ENCODE results near the gene RGS16.
A peak's percentile ranks its signal among the peaks of the same experiment; 100 is the strongest.
"Not testable (repeated sequence)": the region's sequence is repeated elsewhere in the genome, so short reads cannot be mapped to it uniquely, and the experiment has no call there.

RGS16 gene, protein sequence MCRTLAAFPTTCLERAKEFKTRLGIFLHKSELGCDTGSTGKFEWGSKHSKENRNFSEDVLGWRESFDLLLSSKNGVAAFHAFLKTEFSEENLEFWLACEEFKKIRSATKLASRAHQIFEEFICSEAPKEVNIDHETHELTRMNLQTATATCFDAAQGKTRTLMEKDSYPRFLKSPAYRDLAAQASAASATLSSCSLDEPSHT

DNA sequence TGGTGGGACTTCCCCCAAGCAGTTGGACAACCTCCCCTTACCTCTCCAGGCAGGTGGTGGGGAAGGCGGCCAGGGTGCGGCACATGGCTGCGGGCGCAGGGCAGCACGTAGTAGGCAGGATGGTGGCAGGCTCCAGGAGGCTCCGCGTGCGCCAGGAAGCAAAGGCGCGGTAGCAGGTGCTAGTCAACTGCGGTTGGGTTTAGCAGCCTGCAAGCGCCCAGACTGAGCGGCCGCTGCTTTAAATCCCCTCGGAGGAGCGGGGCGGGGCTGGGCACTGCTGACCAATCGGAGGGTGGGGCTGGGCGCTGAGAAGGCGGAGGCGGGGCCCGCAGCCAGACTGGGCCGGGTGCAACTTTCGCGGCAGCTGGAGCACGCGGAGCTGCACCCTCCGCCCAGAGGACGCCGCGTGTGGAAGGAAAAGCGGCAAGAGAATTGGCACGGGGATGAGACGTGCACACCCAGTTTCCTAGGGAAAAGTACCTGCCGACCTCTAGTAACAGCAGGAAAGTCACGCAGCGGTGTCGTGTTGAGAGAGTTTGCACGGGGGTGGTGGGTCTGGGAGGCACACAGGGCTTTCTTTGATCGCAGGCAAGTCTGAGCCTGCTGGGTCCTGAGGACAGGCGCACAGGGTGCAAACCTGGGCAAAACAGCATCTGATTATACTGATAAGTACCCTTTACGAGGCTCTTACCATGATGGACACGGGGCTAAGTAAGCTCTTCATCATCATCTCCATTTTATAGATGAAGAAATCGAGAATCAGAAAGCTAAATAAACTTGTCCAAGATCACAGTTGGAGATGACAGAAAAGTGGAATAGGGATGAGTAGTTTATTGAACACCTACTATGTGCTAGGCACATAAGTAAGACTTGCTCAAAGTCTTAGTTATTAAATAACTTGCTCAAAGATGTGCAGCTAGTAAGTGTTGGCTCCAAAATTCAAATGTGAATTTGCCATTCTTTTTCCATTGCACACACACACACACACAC lies at the start of gene RGS16:
Gene RGS16 (minus strand): TSS at position 215 of the 990 bp plus-strand sequence. CDS start 130 bp downstream, at position 85.
- peak; percentile 98 to 99 for DNase-seq

DNA sequence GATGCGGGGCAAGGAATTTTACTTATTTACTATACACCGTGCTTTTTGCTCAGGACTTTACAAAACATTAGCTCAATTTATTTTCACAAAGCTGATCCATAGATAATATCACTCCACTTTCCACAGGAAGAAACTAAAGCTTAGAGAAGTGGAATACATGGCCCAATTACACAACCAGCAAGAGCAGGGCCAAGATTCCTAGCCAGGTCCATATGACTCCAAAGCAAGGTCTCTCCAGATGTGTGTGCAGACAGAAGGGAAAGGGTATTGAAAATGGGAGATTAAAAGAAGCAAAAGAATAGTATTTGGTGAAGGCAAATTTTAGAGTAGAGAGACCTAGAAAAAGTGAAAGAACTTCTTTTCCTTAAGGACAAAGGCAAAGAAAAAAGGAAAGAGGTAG lies 49.8 kb upstream of the RGS16 start:
- no peak for DNase-seq

DNA sequence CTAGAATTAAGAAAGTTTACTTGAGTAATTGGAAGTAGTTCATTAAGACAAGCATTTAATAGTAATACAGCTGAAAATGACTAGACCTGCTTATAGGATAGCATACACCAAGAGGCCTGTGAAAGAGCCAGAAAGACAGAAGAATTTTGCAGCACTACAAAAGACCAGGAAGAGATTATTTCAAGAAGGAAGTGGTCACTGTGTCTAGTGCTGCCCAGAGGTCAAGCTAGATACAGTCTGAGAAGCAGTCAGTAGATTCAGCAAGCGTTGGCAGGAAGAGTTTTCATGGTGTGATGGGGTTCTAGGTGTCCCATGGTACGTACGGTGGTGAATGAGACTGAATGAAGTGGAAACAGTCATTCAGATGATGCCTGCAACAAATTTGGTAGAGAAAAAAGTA lies 48.7 kb upstream of the RGS16 start:
- DNase-seq = no peak

DNA sequence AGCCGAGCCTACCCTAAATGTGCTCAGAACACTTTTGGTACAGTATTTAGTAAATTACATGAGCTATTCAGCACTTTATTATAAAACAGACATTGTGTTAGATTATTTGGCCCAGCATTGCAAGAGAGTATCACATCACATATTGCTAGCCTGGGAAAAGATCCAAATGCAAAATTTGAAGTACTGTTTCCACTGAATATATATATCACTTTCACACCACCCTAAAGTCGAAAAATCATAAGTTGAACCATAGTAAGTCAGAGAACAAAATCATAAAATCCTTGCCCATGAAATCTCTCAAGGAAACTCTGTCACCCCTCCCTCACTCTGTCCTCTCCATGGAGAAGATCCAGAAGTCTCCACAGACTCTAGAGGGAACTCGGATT lies 47.1 kb upstream of the RGS16 start:
- no peak for DNase-seq

DNA sequence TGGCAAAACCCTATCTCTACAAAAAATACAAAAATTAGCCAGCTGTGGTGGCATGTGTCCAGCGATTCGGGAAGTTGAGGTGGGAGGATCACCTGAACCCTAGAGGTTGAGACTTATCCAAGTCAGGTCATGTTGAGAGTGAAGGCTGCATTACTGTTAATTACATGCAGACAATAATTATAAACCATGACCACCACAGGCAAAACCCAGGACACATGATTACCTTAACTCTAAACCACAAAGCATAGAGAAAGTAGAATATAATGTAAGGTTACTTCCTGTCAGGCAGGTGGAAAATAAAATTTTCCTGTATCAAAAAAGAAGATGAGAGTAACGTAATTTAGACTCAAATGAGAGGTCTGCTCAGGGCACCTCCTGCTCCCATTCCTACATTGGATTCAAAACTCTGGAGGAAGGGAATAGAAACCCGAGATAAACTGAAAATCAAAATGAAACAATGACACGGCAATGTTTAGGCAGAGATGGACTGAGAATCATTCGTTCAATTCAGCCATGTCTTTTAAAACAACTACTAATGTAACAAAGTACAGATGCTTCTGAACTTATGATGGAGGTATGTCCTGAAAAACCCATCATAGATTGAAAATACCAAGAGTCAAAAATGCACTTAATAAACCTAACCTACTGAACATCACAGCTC lies 46.6 kb upstream of the RGS16 start:
- no peak for DNase-seq

DNA sequence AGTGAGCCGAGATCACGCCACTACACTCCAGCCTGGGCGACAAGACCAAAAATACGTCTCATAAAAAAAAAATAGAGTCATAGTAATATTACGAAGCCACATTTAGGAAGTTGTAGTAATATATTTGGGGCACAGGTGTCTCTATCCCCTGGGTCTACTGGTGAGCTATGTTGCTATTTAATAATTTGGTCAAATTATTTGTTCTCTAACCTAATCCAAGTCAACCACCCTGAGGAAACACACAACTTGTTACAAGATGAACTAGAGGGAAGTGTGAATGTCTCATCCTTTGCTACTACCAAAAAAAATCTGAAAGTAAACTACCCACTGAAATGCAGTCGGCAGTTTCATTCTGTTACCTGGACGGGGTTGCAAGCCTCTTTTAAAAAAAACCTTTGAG lies 44.9 kb upstream of the RGS16 start:
- no peak for DNase-seq

DNA sequence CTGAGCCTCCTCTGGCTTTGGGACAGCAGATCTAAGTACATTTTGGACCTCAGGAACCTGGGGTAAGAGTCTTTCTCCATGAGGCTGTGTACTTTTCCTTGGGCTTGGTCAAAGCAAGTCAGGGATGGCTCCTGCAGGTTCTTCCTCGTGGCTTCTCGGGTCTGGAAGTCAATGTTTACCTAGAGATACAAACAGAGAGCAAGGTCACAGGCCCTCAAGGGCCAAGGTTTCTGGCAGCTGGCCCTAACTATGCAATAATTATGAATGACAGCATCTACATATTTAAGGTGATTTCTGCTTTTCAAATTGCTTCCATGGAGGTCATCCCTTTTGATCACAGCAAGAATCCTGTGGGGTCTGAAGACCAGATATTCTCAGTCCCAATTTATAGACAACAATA lies 42.5 kb upstream of the RGS16 start:
- DNase-seq = no peak

DNA sequence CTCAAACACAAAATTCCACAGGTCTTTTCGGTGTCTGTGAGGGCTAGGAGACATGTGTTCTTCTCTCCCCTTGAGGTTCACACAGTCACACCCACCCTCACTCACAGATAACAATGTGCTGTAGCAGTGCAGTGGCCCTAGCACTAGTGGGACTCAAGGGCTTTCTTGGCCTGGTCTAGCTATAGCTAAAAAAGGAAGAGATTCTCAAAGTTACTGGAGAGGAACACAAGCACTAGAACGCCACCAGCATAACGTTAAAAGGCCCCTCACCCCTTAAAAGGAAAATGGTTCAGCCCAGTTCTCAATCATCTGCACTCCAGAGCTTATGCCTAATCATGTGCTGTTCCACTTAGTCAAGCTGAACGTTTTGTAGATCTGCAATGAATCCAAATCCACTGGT lies 40.7 kb upstream of the RGS16 start:
- peak; percentile 24 to 41 for DNase-seq

DNA sequence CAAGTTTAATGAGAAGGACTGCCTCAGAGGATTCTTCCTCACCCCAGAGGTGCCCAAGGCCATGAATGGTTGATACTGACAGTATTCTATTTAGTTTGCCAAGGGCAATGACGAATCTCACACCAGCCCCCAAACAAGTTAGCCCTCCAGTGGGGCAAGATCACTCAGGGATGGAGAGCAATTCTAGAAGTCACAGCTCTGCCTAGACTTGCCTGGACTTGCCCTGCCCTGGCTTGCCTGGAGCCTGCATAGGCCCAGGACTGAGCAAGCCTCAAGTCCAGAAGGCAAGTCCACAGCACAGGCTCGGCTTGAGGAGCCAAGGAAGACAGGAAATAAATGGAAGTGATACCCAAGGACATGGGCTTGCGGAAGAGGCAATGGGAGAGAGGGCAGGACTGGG lies 39.5 kb upstream of the RGS16 start:
- no peak for DNase-seq

DNA sequence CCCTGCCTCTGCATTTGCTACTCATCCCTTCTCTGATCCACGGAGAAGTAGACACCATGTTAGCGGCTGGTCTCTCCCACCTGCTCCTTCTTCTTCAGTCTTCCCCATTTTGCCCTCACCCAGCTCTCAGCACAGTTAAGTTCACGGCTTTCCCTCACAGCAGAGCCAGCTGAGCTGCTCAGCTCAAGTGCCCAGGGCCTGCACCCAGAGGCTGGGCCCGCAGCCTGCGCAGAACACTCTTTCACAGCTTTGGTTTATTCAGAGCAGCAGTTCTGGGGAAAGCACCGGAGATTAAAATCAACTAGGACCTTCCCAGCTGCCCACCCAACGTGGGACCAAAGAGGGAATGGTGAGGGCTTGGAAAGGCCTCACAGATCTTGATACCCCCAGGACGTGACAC lies 38.3 kb upstream of the RGS16 start:
- no peak for DNase-seq

DNA sequence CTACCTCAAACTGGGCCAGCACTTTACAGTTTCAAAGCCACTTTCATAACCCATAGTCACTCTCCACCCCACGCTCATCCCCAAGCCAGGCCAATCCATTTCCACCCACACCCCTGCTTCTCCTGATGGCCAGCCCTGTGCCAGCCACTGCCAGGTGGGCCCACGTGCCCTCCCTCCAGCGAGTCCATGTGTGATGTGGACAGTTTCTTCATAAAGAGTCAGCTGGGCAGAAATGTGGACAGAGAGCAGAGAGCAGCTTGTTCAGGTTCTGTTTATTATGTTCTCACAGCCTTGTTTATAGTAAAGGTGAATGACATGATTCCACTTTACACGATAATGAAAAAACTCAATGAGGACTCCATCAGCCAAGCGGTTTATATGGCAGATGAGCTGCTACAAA lies 37.4 kb upstream of the RGS16 start:
- DNase-seq = no peak

DNA sequence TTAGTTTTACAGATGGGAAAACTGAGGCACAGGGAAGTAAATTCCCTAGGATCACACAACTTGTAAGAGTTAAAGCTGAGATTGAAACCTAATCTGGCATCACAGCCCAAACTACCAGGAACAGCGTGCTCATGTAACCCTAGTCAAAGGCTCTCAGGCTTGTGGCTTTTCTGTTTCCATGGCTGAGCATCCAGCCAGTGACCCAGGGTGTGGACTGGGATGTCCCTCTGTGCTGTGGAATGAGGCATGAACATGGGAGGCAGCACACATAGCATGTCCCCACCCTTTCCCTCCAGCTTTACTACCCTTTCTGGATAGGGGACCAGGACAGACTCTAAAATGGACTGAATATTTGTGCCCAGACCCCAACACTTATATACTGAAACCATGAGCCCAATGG lies 35.1 kb upstream of the RGS16 start:
- DNase-seq = no peak

DNA sequence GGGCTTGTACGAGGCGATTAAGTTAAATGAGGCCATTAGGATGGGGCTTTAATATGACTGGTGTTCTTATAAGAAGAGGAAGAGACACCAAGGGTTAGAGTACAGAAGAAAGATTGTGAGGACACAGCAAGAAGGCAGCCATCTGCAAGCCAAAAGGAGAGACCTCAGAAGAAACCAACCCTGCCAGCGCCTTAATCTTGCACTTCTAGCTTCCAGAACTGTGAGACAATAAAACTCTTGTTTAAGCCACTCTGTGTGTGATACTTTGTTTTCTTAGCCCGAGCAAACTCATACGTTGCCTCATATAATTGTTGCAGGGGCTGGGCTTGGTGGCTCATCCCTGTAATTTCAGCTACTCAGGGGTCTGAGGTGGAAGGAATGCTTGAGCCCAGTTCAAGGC lies 33.6 kb upstream of the RGS16 start:
- DNase-seq = no peak

DNA sequence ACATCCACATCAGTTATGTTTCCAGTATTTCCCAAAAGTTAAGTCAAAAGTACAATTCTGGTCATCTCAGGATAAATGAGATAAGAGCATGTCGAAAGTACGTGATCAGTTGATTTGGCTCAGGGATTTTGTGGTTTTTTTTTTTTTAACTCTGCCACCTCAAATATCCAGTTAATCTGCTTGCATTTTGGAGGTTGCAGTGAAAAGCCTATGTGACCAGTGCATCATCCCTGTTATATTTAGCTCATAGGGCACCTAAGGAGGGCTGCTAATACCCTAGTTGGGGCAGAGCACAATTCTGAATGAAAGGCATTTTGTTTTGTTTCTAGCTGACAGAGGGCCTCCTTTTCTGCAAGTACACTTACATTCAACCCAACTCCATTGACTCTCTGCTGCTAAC lies 31.7 kb upstream of the RGS16 start:
- DNase-seq = no peak

DNA sequence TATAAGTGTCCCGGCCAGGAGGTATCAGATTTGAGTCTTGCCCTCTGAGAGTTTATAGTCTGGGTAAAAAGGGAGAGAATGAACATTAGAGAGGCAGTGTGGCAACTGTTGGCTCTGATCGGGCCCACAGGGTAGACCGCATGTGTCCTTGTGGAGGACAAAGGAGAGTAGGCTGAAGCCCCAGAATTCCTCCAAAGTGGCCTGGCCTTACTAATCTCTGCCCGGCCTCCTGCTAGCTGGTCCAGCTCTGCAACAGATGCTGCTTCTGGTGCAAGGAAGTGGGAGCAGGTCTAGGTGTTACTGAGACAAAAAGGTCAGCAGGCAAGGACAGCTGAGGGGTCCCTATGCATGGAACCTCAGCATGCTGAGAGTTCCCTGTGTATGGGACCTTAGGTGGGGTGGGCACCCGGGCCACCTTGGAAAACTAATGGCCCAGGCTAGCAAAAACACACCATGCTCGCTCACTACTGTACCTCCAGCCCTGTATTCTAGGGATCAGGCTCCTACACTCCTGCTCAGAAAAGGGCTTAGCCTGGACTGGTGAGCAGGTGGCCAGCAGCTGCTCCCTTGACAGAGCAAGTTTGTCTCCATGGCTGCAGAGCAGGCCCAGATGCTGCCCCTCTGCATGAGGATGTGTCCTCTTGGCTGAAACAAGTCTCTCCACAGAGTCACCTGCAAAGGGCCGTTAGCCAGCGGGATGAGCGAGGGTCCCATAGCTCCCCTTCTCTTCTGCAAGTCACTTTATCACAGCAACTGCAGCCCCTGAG lies 30.3 kb upstream of the RGS16 start:
- no peak for DNase-seq

DNA sequence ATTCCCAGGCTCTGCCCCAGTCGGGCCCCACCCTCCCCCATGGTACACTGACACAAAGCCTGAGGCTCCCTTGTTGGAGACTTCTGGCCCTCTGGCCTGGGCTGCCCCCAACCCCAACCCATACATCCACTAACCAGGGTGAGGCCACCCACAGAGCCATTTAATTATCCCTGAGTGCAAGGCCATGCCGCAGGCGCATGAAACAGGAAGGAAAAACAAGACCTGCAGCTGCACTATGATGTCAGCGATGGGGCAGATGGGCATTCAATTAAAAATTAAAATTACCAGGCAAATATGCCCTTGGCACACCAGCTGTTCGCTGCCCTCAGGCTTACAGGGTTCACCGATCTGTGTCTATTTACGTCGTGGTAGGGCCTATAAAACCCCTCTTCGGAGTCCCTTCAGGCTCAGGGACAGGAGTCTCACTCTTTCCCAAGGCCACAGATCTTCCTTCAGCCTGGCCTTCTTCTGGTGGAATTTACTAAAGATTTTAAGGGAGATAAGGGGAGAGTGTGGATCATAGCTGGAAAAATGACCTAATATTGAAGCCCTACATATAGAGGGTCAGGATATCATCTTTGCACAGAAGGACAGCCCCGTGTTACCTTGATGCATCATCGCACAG lies 29.6 kb upstream of the RGS16 start:
- no peak for DNase-seq

DNA sequence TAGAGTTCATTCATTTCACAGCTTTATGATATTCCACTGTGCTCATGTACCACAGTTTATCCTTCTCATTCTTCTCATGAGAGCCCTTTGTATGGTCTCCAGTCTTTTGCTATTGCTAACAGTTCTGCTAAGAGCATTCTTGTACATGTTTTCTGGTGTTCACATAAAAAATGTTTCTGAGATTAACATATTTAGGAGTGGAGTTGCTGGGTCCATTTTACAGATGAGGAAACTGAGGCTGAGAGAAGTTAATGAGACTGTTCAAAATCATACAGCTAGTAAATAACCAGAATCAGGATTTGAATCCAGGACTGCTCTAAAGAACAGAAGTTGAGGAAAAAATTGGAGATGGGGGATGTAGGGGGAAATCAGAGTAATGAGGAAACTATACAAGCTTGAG lies 28.8 kb upstream of the RGS16 start:
- no peak for DNase-seq

DNA sequence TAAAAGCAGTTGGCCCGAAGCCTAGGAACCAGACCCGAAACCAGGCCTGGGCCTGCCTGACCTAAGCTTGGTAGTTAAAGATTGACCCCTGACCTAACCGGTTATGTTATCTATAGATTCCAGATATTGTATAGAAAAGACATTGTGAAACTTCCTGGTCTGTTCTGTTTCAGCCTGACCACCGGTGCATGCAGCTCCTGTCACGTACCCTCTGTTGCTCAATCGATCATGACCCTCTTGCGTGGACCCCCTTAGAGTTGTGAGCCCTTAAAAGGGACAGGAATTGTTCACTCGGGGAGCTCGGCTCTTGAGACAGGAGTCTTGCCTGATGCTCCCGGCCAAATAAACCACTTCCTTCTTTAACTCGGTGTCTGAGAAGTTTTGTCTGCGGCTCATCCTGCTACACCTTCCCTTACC lies 28.3 kb upstream of the RGS16 start:
- DNase-seq = not testable (repeated sequence)

DNA sequence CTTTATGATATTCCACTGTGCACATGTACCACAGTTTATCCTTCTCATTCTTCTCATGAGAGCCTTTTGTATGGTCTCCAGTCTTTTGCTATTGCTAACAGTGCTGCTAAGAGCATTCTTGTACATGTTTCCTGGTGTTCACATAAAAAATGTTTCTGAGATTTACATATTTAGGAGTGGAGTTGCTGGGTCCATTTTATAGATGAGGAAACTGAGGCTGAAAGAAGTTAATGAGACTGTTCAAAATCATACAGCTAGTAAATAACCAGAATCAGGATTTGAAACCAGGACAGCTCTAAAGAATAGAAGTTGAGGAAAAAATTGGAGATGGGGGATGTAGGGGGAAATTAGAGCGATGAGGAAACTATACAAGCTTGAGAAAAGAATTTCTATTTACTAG lies 27.8 kb upstream of the RGS16 start:
- no peak for DNase-seq

DNA sequence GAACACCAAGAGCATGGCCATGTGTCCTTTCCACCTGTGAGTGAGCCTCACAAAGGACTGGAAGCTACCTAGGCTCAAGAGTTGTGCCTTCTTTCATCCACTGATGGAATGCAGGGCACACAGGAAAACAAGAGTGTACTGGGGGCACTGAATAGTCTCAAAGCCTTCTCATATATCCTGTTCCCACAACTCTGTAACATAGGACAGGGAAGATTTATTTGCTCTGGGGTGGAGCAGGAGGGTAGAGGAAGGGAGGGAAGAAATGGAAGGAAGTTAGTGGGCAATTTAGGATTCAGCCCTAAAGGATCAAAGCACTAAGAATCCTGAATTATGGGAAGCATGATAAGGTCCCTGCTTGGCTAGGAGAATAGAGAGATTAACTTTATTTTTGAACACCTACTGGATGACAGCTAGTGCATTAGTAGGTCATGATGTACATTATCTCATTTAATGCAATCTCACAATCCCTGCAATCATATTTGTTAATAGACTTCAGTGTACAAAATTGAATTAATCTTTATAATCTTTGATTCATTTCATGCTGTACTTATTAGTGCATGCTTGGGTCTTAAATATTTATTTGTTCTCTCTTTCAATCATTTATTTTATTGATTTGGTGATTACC lies 27.0 kb upstream of the RGS16 start:
- DNase-seq = no peak

DNA sequence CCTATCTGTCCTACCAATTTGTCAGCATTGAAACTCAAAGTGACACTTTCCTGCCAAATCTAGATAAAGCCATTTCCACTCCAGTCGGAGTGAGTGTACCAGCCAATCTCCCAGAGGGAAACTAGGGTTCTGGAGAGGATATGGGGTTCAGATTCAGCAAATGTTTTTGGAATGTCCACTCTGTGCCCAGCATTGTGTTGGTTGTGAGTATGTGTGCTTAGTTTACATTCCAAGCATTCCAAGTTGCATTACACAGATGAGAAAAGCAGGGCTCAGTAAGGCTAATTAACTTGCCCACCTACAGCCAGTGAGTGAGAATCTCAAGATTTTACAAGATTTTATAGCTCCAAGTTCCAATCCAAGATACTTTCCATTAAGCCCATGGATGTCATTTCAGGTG lies 26.4 kb upstream of the RGS16 start:
- no peak for DNase-seq

DNA sequence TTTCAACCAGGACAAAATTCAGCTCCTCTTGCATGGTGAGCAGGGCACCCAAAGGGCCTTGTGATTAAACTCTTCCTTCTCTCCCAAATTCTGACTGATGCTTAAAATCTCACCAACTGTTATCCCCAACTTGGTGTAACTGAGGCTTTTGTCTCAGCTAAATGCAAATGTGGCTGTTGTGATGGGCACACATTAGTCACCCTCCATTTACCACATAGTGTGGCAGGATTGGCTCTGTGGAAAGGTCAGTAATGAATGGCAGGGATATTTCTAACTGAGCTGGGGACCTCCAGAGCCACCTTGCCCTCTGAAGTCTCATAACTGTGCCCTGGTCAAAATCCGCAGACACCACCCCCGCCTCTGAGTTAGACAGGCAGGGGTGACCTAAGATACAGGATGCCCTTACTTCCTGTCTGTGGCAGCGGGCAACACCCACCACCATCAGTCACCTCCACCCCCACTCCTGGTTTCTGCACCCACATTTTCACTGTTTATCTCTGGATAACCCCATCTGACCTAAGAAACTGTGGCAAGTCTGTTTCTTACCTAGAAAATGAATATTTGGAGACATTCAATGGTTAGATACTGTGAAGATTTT lies 25.4 kb upstream of the RGS16 start:
- no peak for DNase-seq

Measured in NCI-H187 (cell line).